Esophagus squamous epithelium (tissue), 4 donors: ENCODE measurements around the gene HM13.

ENCODE experiments used
- CTCF ChIP-seq, 6 experiments: fragments of 450-650 bp in 4 of 6; fragments of 200-600 bp in 2 of 6; sonication (generic) in 2 of 6; IDR thresholded peaks; one replicate each; pipeline ENCODE4 v1.5.1; 2016 to 2019; ENCODE audit warnings: antibody characterized with exemption in 6 of 6, mild to moderate bottlenecking in 4 of 6, moderate library complexity in 4 of 6
- POLR2A ChIP-seq, 4 donors: fragments of 450-650 bp; IDR thresholded peaks; one replicate each; pipeline ENCODE4 v1.6.1; 2017; ENCODE audit warnings: antibody characterized with exemption in 4 of 4, mild to moderate bottlenecking in 4 of 4, moderate library complexity in 3 of 4

DNA sequence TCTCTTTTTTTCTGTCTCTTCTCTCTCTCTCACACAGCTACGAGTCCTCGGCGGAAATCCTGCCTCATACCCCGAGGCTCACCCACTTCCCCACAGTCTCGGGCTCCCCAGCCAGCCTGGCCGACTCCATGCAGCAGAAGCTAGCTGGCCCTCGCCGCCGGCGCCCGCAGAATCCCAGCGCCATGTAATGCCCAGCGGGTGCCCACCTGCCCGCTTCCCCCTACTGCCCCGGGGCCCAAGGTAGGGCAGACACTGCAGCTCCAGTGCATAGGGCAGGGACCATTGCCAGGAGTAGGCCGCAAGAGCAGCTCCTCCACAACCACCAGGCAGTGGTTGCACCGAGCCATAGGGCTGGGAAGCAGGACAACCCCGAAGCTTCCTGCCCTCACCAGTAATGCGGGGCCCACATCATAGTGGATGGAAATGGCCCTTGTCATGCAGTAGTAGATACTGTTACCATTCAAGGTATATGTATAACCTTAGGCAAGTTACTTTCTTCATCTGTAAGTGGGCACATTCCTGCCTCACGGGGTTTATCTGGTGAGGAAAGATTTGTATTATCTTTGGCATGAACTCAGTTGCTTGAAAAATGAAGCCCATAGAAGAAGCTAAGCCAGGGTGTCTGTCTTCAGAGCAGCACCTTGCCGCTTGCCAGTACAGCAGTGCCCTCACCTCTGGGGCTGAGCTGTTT is 53.9 kb downstream of the HM13 start:
- TF ChIP-seq POLR2A (IDR thresholded peaks at IDR 0.05) (no peak), CTCF (IDR thresholded peaks at IDR 0.05) (no peak)
